Activated T-helper 1 cell treated with Interleukin-2 at 50 U/mL for 16 hours (primary cell): Measurements from ENCODE around the gene FAM20C.

Experiments used
- DNase-seq: peaks from one replicate; pipeline ENCODE4 v3.0.0-alpha.2; 2020; ENCODE audit warnings: low read depth

FAM20C gene

DNA sequence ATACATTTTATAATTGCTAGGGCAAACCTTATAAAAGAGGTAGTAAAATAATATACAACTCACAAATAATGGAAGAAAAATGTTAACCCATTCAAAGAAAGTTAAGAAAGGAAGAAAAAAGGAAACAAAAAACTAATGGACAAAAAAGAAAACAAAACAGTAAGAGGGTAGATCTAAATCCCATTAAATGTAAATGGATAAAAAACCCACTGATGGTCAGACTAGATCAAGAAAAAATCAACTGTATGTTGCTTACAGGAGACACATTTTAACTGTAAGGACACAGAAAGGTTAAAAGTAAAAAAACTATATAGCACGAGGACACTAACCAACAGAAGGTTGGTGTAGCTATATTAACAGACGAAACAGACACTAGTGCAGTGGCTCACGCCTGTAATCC lies 115.6 kb downstream of the FAM20C start:
- no peak for DNase-seq

- no peak for DNase-seq
Measured at GRCh38 chr7:309586-310228, 117.3 kb downstream of the FAM20C start.
